Activated T-cell treated with anti-CD3 and anti-CD28 coated beads, Interleukin-2, amount 50 U/mL, for 24 hours (primary cell): ENCODE results near the gene HTRA2.
"Not testable (repeated sequence)": the region's sequence is repeated elsewhere in the genome, so short reads cannot be mapped to it uniquely, and the experiment has no call there.

Experiments used
- DNase-seq: peaks from one replicate; pipeline ENCODE4 v3.0.0-alpha.2; 2020
- H3K27ac Mint-ChIP-seq: 2 replicates; pipeline ENCODE4 v1.8.0; 2020; ENCODE audit warnings: mild to moderate bottlenecking, mixed read lengths
- H3K27me3 Mint-ChIP-seq: 2 replicates; pipeline ENCODE4 v1.8.0; 2020; ENCODE audit warnings: mixed read lengths
- H3K36me3 Mint-ChIP-seq: 2 replicates; pipeline ENCODE4 v1.8.0; 2020; ENCODE audit warnings: low read depth, mixed read lengths
- H3K4me1 Mint-ChIP-seq: 2 replicates; pipeline ENCODE4 v1.8.0; 2020; ENCODE audit warnings: low read depth, mixed read lengths
- H3K4me3 Mint-ChIP-seq: 2 replicates; pipeline ENCODE4 v1.8.0; 2020; ENCODE audit warnings: mild to moderate bottlenecking, moderate library complexity, mixed read lengths
- H3K9me3 Mint-ChIP-seq: 2 replicates; pipeline ENCODE4 v1.8.0; 2020; ENCODE audit warnings: mixed read lengths

HTRA2 gene

DNA sequence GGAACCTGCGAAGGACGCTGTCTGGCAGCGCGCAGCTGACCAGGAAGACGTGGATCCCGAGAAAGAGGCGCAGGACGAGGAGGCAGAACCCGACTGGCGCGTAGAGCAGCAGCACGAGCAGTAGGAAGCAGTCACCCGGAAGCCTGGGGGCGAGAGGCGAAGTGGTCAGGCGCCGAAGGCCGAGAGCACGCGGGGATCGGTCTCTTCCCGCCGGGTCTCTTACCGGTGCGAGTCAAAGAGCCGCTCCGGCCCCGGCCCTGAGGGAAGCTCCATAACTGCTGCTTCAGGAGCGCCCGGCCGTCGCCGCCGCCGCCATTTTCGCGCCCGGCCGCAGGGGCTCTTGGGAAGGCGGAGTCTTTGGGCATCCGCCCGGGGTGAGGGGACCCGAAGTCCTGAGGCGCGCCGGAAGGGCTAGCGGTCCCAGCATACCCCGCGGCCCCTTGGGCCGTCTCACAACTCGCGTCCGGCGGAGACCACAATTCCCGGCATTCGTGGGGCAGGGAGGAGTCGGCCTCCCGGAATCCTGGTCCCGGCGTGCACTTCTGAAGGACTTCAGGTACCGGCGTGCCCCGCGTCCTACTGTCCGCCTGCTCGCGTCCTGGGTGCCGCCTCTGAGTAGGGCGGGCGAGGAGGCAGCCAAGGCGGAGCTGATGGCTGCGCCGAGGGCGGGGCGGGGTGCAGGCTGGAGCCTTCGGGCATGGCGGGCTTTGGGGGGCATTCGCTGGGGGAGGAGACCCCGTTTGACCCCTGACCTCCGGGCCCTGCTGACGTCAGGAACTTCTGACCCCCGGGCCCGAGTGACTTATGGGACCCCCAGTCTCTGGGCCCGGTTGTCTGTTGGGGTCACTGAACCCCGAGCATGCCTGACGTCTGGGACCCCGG lies at the start of gene HTRA2, which contains the start of gene AUP1:
TSS of gene HTRA2 (plus strand) at position 577 of the 882 bp plus-strand sequence. CDS start at position 651, 74 bp downstream.
TSS of gene AUP1 (minus strand) at position 350 of the 882 bp plus-strand sequence. CDS start at position 273, 77 bp downstream.
- DNase-seq, result peak; percentile 94
- Mint-ChIP-seq H3K4me1 (peaks cover 40% of the 10 kb centered on the region), H3K4me3 (peak within 1 kb of the TSS; percentile 100), H3K36me3 (peaks cover 82% of the 10 kb centered on the region), H3K27me3 (no peaks in the 10 kb centered on the region), H3K9me3 (no peaks in the 10 kb centered on the region), H3K27ac (peak within 1 kb of the TSS; percentile 99)

DNA sequence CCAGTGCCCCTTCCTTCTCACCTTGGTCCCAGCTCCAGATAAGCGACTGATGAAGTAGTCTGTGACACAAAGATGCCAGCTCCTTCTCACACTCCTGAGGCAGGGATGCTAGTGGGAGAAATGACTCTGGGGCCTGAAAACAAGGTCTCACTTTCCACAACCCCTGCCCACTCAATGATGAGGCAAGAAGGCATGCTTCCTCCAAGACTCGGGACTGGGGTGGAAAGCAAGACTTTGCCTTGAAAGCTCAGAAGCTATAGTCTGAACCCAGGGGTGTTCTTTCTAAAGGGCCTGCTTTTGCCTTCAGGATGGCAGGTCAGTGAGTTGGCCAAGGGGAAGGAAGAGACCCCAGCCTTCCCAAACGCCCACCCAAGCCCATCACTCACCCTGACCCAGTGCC lies 48.3 kb upstream of the HTRA2 start:
- peaks cover 39% of the 10 kb centered on the region for H3K4me1 Mint-ChIP-seq
- no peaks in the 10 kb centered on the region for H3K27me3 Mint-ChIP-seq
- no peaks in the 10 kb centered on the region for H3K9me3 Mint-ChIP-seq
- peak overlapping the region; percentile 30 for H3K27ac Mint-ChIP-seq
- peak overlapping the region; percentile 99 for H3K4me3 Mint-ChIP-seq
- no peak for DNase-seq
- H3K36me3 Mint-ChIP-seq, result peaks cover 67% of the 10 kb centered on the region

- Mint-ChIP-seq H3K4me3 (peak overlapping the region; percentile 99), H3K4me1 (peaks cover 41% of the 10 kb centered on the region), H3K9me3 (no peaks in the 10 kb centered on the region), H3K27ac (peak overlapping the region; percentile 100), H3K27me3 (no peaks in the 10 kb centered on the region), H3K36me3 (peaks cover 67% of the 10 kb centered on the region)
- no peak for DNase-seq
Observed at GRCh38 chr2:74481961-74482800, 47.6 kb upstream of the HTRA2 start.

GRCh38 chr2:74482801-74483674 lies 46.7 kb upstream of the HTRA2 start, which contains the start of the genes CCDC142 and TTC31:
TSS of gene CCDC142 (minus strand) at chr2:74482998. CDS start at chr2:74482837, 161 bp downstream.
TSS of gene TTC31 (plus strand) at chr2:74483081. CDS start at chr2:74483096, 15 bp downstream.
- no peaks in the 10 kb centered on the region for H3K9me3 Mint-ChIP-seq
- DNase-seq, result peak; percentile 93
- peaks cover 64% of the 10 kb centered on the region for H3K36me3 Mint-ChIP-seq
- peaks cover 41% of the 10 kb centered on the region for H3K4me1 Mint-ChIP-seq
- peak within 1 kb of the TSS; percentile 99 for H3K4me3 Mint-ChIP-seq
- no peaks in the 10 kb centered on the region for H3K27me3 Mint-ChIP-seq
- H3K27ac Mint-ChIP-seq, result peak within 1 kb of the TSS; percentile 100

DNA sequence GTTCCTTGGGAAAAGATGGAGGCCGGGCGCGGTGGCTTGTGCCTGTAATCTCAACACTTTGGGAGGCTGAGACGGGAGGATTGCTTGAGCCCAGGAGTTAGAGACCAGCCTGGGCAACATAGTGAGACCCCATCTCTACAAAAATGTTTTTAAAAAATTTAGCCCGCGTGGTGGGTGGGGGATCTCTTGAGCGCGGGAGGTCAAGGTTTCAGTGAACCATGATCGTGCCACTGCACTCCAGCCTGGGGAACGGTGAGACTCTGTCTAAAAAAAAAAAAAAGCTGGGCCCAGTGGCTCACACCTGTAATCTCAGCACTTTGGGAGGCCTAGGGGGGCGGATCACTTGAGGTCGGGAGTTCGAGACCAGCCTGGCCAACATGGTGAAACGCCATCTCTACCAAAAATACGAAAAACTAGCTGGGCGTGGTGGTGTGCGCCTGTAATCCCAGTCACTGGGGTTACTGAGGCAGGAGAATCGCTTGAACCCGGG lies 46.0 kb upstream of the HTRA2 start:
- H3K9me3 Mint-ChIP-seq, DNase-seq, H3K27me3 Mint-ChIP-seq: not testable (repeated sequence)
- Mint-ChIP-seq H3K27ac (peak overlapping the region; percentile 100), H3K36me3 (peaks cover 67% of the 10 kb centered on the region), H3K4me1 (peaks cover 41% of the 10 kb centered on the region), H3K4me3 (peak overlapping the region; percentile 99)

GRCh38 chr2:74486141-74486540 lies 43.6 kb upstream of the HTRA2 start:
- peaks cover 24% of the 10 kb centered on the region for H3K4me1 Mint-ChIP-seq
- H3K36me3 Mint-ChIP-seq, result peaks cover 66% of the 10 kb centered on the region
- H3K9me3 Mint-ChIP-seq, result no peaks in the 10 kb centered on the region
- H3K27ac Mint-ChIP-seq, result no peak overlapping the region
- H3K27me3 Mint-ChIP-seq, result no peaks in the 10 kb centered on the region
- DNase-seq, result no peak
- H3K4me3 Mint-ChIP-seq, result no peak overlapping the region

DNA sequence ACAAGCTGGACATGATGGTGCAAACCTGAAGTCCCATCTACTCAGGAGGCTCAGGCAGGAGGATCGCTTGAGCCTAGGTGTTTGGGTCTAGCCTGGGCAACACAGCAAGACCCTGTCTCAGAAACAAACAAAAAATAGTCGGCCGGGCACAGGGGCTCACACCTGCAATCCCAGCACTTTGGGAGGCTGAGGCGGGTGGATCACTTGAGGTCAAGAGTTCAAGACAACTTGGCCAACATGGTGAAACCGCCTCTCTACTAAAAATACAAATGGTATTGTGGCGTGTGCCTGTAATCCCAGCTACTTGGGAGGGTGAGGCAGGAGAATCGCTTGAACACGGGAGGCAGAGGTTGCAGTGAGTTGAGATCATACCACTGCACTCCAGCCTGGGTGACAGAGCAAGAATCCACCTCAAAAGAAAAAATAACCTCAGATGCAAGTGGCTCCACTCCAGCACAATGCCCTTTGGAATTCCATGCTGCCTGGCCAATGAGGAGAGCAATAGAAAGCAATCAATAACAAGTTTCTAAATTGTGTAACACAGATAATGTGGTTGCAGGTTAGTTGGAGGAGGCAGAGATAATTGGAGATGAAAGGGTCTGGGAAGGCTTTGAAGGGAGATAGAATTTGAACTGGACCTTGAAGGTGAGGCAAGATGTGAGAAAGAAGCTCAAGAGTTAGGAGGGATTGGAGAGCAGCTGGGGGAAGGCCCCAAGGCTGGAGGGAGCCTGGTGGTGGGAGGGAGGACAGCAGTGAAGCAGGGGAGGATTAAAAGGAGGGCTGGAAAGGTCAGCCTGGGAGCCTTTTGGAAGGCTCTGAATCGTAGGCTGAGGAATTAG lies 40.9 kb upstream of the HTRA2 start:
- H3K27me3 Mint-ChIP-seq, result no peaks in the 10 kb centered on the region
- peaks cover 10% of the 10 kb centered on the region for H3K4me1 Mint-ChIP-seq
- H3K27ac Mint-ChIP-seq, result no peak overlapping the region
- no peak for DNase-seq
- peaks cover 74% of the 10 kb centered on the region for H3K36me3 Mint-ChIP-seq
- H3K9me3 Mint-ChIP-seq, result no peaks in the 10 kb centered on the region
- no peak overlapping the region for H3K4me3 Mint-ChIP-seq

DNA sequence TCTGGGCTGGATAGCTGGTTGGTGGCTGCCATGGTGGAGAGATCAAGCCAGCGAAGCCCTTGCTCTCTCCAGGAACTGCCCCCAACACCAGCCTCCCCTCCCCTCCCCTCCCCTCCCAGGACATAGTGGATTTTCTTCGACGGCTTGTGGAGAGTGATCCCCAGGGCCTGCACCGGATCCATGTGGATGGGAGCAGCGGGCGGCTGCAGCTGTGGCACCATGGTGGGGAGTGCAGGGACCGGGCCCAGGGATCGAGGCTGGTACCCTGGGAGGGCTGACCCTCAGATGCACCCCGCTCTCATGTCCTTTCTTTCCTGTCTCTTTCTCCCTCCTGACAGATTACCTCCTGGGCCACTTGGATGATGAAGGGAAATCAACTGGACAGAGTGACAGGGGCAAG lies 39.8 kb upstream of the HTRA2 start:
- H3K36me3 Mint-ChIP-seq, result peaks cover 78% of the 10 kb centered on the region
- H3K4me1 Mint-ChIP-seq, result peaks cover 7% of the 10 kb centered on the region
- H3K27ac Mint-ChIP-seq, result no peak overlapping the region
- no peaks in the 10 kb centered on the region for H3K27me3 Mint-ChIP-seq
- no peaks in the 10 kb centered on the region for H3K9me3 Mint-ChIP-seq
- no peak for DNase-seq
- H3K4me3 Mint-ChIP-seq, result no peak overlapping the region

DNA sequence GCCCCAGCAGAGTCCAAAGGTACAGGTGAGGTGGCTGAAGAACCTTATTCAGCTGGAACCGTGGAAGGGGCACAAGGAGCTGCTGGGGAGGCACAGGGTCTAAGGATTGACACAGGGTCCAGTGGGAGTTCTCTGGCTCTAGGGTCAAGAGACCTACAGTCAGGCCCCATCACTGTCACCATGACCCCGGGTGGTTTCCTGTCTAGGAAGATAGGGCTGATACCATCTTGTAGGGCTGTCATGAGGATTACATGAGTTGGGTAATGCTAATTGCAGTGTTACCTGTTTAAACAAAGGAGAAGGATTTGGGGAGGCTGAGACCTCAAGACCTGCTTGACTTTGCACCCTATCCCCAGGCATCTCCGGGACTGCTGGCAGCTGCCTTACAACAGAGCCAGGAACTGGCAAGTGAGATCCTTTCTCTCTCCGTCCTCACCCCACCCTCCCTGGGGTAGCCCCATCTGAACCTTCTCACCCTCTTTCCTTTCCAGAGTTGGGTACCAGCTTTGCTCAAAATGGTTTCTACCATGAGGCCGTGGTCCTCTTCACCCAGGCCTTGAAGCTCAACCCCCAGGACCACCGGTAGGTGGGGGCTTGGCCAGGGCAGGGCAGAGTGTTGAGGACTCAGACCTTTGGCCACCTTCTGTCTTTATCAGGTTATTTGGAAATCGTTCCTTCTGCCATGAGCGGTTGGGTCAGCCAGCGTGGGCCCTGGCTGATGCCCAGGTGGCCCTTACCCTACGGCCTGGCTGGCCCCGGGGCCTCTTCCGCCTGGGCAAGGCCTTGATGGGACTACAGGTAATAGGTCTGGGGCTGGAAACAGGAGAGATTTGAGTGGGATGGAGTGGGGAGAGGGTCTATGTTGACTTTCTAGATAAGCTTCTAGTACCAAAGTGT lies 37.8 kb upstream of the HTRA2 start:
- H3K36me3 Mint-ChIP-seq, result peaks cover 64% of the 10 kb centered on the region
- H3K4me3 Mint-ChIP-seq, result no peak overlapping the region
- H3K27ac Mint-ChIP-seq, result no peak overlapping the region
- H3K4me1 Mint-ChIP-seq, result peaks cover 1% of the 10 kb centered on the region
- no peaks in the 10 kb centered on the region for H3K27me3 Mint-ChIP-seq
- H3K9me3 Mint-ChIP-seq, result no peaks in the 10 kb centered on the region
- no peak for DNase-seq

DNA sequence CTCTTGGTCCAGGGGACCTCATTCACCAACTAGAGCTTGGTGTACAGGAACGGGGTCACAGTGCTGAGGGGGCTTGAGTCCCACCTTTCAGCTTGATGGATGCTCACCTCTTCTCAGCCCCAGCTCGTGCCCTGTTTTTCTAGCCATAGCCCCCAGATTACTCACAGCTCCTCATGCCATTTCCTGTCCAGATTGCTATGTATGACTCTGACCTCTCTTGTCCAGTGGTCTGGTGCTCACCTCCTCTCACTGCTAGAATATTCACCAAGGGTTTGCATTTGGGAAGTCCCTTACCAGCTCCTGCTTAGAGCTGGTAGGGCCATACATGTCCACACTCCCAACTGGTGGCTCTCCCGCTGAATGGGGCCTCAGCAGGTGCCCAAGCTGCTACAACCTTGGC lies 36.2 kb upstream of the HTRA2 start:
- Mint-ChIP-seq H3K36me3 (peaks cover 56% of the 10 kb centered on the region), H3K4me3 (no peak overlapping the region), H3K27me3 (peaks cover 13% of the 10 kb centered on the region), H3K27ac (no peak overlapping the region), H3K9me3 (no peaks in the 10 kb centered on the region), H3K4me1 (peaks cover 12% of the 10 kb centered on the region)
- no peak for DNase-seq

DNA sequence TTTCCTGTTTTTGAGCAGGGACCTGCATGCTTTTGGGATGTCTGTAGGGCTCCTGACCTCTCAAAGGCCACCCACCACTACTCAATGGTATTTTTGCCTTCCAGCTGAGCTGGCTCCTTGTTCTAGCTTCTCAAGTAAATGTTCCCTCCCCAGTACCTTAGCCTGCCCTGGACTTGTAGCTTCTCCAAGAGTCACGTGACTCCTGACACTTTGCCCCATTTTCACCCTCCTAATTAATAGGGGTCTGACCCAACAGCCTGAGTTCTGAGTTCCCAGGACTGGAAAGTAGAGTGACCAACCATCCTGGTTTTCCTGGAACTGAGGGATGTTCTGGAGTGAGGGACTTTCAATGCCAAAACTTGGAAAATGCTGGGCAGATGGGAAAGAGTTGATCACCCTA lies 34.3 kb upstream of the HTRA2 start:
- H3K27me3 Mint-ChIP-seq, result peaks cover 30% of the 10 kb centered on the region
- H3K4me3 Mint-ChIP-seq, result no peak overlapping the region
- H3K36me3 Mint-ChIP-seq, result peaks cover 42% of the 10 kb centered on the region
- H3K4me1 Mint-ChIP-seq, result peaks cover 24% of the 10 kb centered on the region
- H3K27ac Mint-ChIP-seq, result no peak overlapping the region
- DNase-seq, result no peak
- no peaks in the 10 kb centered on the region for H3K9me3 Mint-ChIP-seq

DNA sequence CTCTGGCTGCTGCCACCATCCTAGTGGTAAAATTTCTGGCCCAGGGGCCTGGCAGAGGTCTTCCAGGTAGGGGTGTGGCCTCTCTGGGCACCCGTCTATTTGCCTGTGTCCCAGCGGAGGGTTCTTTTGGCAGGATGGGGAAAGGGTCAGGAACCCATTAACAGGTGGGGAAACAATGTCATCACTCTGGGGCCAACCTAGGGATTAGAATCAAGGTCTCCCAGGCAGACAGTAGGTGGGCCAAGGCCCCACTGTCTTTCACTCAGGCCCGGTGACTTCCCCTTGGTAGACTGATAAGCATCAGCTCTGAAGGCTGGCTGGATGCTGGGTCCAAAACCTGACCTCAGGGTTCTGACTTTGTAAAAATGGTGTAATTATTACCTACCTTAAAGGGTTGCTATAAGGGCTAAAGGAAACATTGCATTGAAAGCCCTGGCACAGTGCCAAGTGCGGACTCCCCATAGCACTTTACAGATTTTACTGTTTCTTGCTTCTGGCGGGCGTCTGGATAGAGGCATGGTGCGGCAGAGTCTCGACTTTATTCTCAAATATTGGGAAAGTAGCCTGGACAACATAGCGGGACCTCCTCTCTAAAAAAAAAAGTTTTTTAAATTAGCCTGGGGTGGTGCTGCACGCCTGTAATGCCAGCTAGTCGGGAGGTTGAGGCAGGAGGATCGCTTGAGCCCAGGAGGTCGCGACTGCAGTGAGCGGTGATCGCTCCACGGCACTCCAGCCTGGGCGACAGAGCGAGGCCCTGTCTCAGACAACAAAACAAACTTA lies 32.5 kb upstream of the HTRA2 start:
- Mint-ChIP-seq H3K4me3 (peak overlapping the region; percentile 73), H3K9me3 (no peaks in the 10 kb centered on the region), H3K4me1 (peaks cover 26% of the 10 kb centered on the region), H3K27ac (no peak overlapping the region), H3K27me3 (peaks cover 47% of the 10 kb centered on the region), H3K36me3 (peaks cover 24% of the 10 kb centered on the region)
- DNase-seq, result no peak
